Fibroblast of skin of left biceps (primary cell): ENCODE data around the gene CORO7.
A peak's percentile ranks its signal among the peaks of the same experiment; 100 is the strongest.

Experiments used
- DNase-seq, 2 experiments: peaks; one replicate each; pipeline ENCODE4 v3.0.0-alpha.2; 2013; ENCODE audit warnings: low read depth in 2 of 2

CORO7 gene

GRCh38 chr16:4426021-4426684 lies 9.8 kb upstream of the CORO7 start:
- DNase-seq, result no peak

- DNase-seq, result peak; percentile 84 to 88
These were observed 9.1 kb upstream of the CORO7 start, which contains the start of gene DNAJA3 for GRCh38 chr16:4425378-4426020. TSS of gene DNAJA3 (plus strand) at chr16:4425868. CDS start at chr16:4425882, 14 bp downstream.

GRCh38 chr16:4420505-4421105 lies 4.2 kb upstream of the CORO7 start:
- DNase-seq, result no peak

GRCh38 chr16:4419402-4419959 lies 3.1 kb upstream of the CORO7 start:
- no peak for DNase-seq

GRCh38 chr16:4415538-4416199 lies 727 bp downstream of the CORO7 start:
- no peak for DNase-seq

- DNase-seq, result no peak
These were observed 2.0 kb downstream of the CORO7 start for GRCh38 chr16:4414187-4414917.

GRCh38 chr16:4412854-4413253 lies 3.5 kb downstream of the CORO7 start:
- DNase-seq, result no peak

- DNase-seq, result no peak
These were observed 4.2 kb downstream of the CORO7 start for GRCh38 chr16:4412159-4412558.

GRCh38 chr16:4411684-4412083 lies 4.7 kb downstream of the CORO7 start:
- no peak for DNase-seq

GRCh38 chr16:4410335-4411075 lies 5.9 kb downstream of the CORO7 start:
- peak; percentile 71 to 75 for DNase-seq

GRCh38 chr16:4409081-4409932 lies 7.1 kb downstream of the CORO7 start:
- no peak for DNase-seq

- no peak for DNase-seq
These were observed 8.1 kb downstream of the CORO7 start for GRCh38 chr16:4408323-4408690.

- DNase-seq, result no peak
These were observed 8.7 kb downstream of the CORO7 start for GRCh38 chr16:4407543-4408322.

GRCh38 chr16:4404967-4405696 lies 11.3 kb downstream of the CORO7 start:
- DNase-seq, result no peak

GRCh38 chr16:4404247-4404966 lies 12.0 kb downstream of the CORO7 start:
- no peak for DNase-seq

- DNase-seq, result no peak
These were observed 13.1 kb downstream of the CORO7 start for GRCh38 chr16:4403133-4403949.
